Neural progenitor cell (in vitro differentiated cells): Measurements from ENCODE around the gene HYDIN.
"Not testable (repeated sequence)": the region's sequence is repeated elsewhere in the genome, so short reads cannot be mapped to it uniquely, and the experiment has no call there.

Source experiments
- EZH2 ChIP-seq: fragments of 200-600 bp; sonication (generic); IDR thresholded peaks from 2 replicates; pipeline ENCODE4 v1.6.1; 2017; ENCODE audit warnings: antibody characterized with exemption, mild to moderate bottlenecking, moderate library complexity
- EZH2phosphoT487 ChIP-seq: fragments of 200-600 bp; sonication (generic); IDR thresholded peaks from 2 replicates; pipeline ENCODE4 v1.6.1; 2017; ENCODE audit warnings: antibody characterized with exemption
- TF ChIP-seq, protein P1 (sequence below): fragments of 200-600 bp; sonication (generic); IDR thresholded peaks from 2 replicates; pipeline ENCODE4 v1.5.1; 2017; ENCODE audit warnings: antibody characterized with exemption, mild to moderate bottlenecking

- TF ChIP-seq, protein P1, sequence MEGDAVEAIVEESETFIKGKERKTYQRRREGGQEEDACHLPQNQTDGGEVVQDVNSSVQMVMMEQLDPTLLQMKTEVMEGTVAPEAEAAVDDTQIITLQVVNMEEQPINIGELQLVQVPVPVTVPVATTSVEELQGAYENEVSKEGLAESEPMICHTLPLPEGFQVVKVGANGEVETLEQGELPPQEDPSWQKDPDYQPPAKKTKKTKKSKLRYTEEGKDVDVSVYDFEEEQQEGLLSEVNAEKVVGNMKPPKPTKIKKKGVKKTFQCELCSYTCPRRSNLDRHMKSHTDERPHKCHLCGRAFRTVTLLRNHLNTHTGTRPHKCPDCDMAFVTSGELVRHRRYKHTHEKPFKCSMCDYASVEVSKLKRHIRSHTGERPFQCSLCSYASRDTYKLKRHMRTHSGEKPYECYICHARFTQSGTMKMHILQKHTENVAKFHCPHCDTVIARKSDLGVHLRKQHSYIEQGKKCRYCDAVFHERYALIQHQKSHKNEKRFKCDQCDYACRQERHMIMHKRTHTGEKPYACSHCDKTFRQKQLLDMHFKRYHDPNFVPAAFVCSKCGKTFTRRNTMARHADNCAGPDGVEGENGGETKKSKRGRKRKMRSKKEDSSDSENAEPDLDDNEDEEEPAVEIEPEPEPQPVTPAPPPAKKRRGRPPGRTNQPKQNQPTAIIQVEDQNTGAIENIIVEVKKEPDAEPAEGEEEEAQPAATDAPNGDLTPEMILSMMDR = not testable (repeated sequence)
- not testable (repeated sequence) for TF ChIP-seq EZH2, EZH2phosphoT487
Measured at GRCh38 chr16:70822734-70823133, 407.8 kb downstream of the HYDIN start.
